Neural cell (in vitro differentiated cells): ENCODE measurements around the gene FASTKD2. TPM values are rescaled to one million over a fixed set of nuclear protein-coding genes. Genes with fewer than 3 reads are reported as not detected.

ENCODE experiments used
- H2AFZ ChIP-seq: fragments of 200-600, 300-800 bp; sonication (generic), shearing (Covaris generic); 2 replicates; pipeline ENCODE4 v1.6.0; 2014; ENCODE audit warnings: low read depth, mild to moderate bottlenecking, antibody characterized with exemption, low read length, moderate library complexity
- H3F3A ChIP-seq: fragments of 200-600 bp; shearing (Covaris generic); 2 replicates; pipeline ENCODE4 v1.6.1; 2016; ENCODE audit warnings: mild to moderate bottlenecking, moderate library complexity, mixed read lengths, antibody characterized with exemption, low read length; ENCODE audit not compliant: insufficient read depth, poor library complexity, severe bottlenecking
- H3K27ac ChIP-seq: fragments of 200-600, 300-800 bp; sonication (generic), shearing (Covaris generic); 2 replicates; pipeline ENCODE4 v1.5.1; 2014; ENCODE audit warnings: mild to moderate bottlenecking, low read length, moderate library complexity
- H3K27me3 ChIP-seq: fragments of 300-800, 200-600 bp; sonication (generic), shearing (Covaris generic); 2 replicates; pipeline ENCODE4 v1.6.0; 2014; ENCODE audit warnings: mild to moderate bottlenecking, low read depth, low read length, moderate library complexity; ENCODE audit not compliant: insufficient read depth
- H3K36me3 ChIP-seq: fragments of 300-800, 200-600 bp; sonication (generic), shearing (Covaris generic); 2 replicates; pipeline ENCODE4 v1.5.1; 2014; ENCODE audit warnings: mild to moderate bottlenecking, antibody characterized with exemption, low read length, moderate library complexity; ENCODE audit not compliant: insufficient read depth
- H3K4me2 ChIP-seq: fragments of 300-800, 200-600 bp; sonication (generic), shearing (Covaris generic); 2 replicates; pipeline ENCODE4 v1.6.0; 2014; ENCODE audit warnings: mild to moderate bottlenecking, low read length
- H3K4me3 ChIP-seq: fragments of 300-800, 200-600 bp; sonication (generic), shearing (Covaris generic); 2 replicates; pipeline ENCODE4 v1.5.1; 2014; ENCODE audit warnings: mild to moderate bottlenecking, low read length, moderate library complexity
- H3K79me2 ChIP-seq: fragments of 200-600 bp; shearing (Covaris generic); replicated peaks from 2 replicates; pipeline ENCODE4 v1.6.0; 2014; ENCODE audit warnings: mild to moderate bottlenecking, low read length, moderate library complexity; ENCODE audit not compliant: insufficient read depth
- H3K9ac ChIP-seq: fragments of 300-800, 200-600 bp; sonication (generic), shearing (Covaris generic); 2 replicates; pipeline ENCODE4 v1.6.1; 2016; ENCODE audit warnings: mild to moderate bottlenecking, low read length, mixed read lengths
- H3K9me2 ChIP-seq: fragments of 200-600 bp; shearing (Covaris generic); 2 replicates; pipeline ENCODE4 v1.6.1; 2016; ENCODE audit warnings: mild to moderate bottlenecking, low read length, mixed read lengths; ENCODE audit not compliant: insufficient read depth
- H3K9me3 ChIP-seq: fragments of 200-600, 300-800 bp; sonication (generic), shearing (Covaris generic); 2 replicates; pipeline ENCODE4 v1.6.1; 2016; ENCODE audit warnings: mild to moderate bottlenecking, mixed run types, low read length, moderate library complexity, mixed read lengths
- H4K20me1 ChIP-seq: fragments of 200-600 bp; shearing (Covaris generic); 2 replicates; pipeline ENCODE4 v1.6.1; 2016; ENCODE audit warnings: mild to moderate bottlenecking, mixed run types; ENCODE audit not compliant: insufficient read depth
- EP300 ChIP-seq: fragments of 450-650 bp; conservative IDR thresholded peaks from 2 replicates; pipeline ENCODE4 v1.6.1; 2014; ENCODE audit warnings: antibody characterized with exemption, mild to moderate bottlenecking, moderate library complexity; ENCODE audit not compliant: poor library complexity, severe bottlenecking
- EZH2 ChIP-seq: fragments of 200-600, 300-800 bp; shearing (Covaris generic), sonication (generic); IDR thresholded peaks from 2 replicates; pipeline ENCODE4 v1.6.1; 2014; ENCODE audit warnings: antibody characterized with exemption, low read length, borderline replicate concordance, mild to moderate bottlenecking; ENCODE audit not compliant: insufficient read depth, poor library complexity, severe bottlenecking
- MXI1 ChIP-seq: fragments of 450-650 bp; conservative IDR thresholded peaks from 2 replicates; pipeline ENCODE4 v1.6.1; 2014; ENCODE audit warnings: antibody characterized with exemption, mild to moderate bottlenecking; ENCODE audit not compliant: poor library complexity, severe bottlenecking
- POLR2AphosphoS5 ChIP-seq: IDR thresholded peaks from 2 replicates; pipeline ENCODE4 v1.6.1; 2012
- RAD21 ChIP-seq: fragments of 450-650 bp; conservative IDR thresholded peaks from 2 replicates; pipeline ENCODE4 v1.6.1; 2014; ENCODE audit warnings: antibody characterized with exemption, mild to moderate bottlenecking, moderate library complexity
- REST ChIP-seq: IDR thresholded peaks from 2 replicates; pipeline ENCODE4 v1.6.1; 2012; ENCODE audit warnings: borderline replicate concordance
- SMC3 ChIP-seq: fragments of 450-650 bp; conservative IDR thresholded peaks from 2 replicates; pipeline ENCODE4 v1.6.1; 2014; ENCODE audit warnings: antibody characterized with exemption, mild to moderate bottlenecking, moderate library complexity; ENCODE audit not compliant: poor library complexity
- TAF1 ChIP-seq: IDR thresholded peaks from 2 replicates; pipeline ENCODE4 v1.6.1; 2012; ENCODE audit warnings: low read depth
- polyA plus RNA-seq: library from polyadenylated mRNA; depleted of rRNA; stranded (reverse); fragments of >200 nt; gene quantifications from 2 replicates; pipeline ENCODE4 v1.2.3, GENCODE V29; 2014
- TF ChIP-seq, protein P1 (sequence below): fragments of 450-650 bp; IDR thresholded peaks from 2 replicates; pipeline ENCODE4 v1.5.1; 2014; ENCODE audit warnings: antibody characterized with exemption, mild to moderate bottlenecking, moderate library complexity; ENCODE audit not compliant: poor library complexity, severe bottlenecking

The FASTKD2 gene
- polyA plus RNA-seq, 1 donor from 2014 or later: 56.1 TPM

DNA sequence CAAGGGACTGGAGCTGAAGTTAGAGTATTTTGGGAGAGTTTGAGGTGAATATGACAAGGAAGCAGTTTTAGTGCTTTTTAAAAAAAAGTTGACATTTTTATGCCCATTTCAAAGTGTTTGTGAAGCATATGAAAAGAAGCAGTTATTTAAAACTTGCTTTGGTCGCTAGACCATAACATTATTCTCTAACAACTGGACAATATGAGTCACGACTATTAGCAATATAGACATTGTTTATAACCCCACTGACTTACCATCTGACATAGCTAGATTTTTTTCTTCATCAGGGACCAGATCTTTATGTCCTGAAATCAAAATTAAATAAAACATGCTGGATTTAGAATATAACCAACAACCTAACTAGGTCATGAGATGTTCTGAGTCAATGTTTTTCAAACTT is 24.6 kb upstream of the FASTKD2 start:
- no peaks in the 10 kb centered on the region for H4K20me1 ChIP-seq
- no peak overlapping the region for H3K27ac ChIP-seq
- no peaks in the 10 kb centered on the region for H3K79me2 ChIP-seq
- H3K27me3 ChIP-seq: no peaks in the 10 kb centered on the region
- H3F3A ChIP-seq: no peaks in the 10 kb centered on the region
- TF ChIP-seq POLR2AphosphoS5 (no peak), RAD21 (no peak), REST (no peak), SMC3 (no peak), TAF1 (no peak), MXI1 (no peak), EP300 (no peak), EZH2 (no peak)
- TF ChIP-seq, protein P1, sequence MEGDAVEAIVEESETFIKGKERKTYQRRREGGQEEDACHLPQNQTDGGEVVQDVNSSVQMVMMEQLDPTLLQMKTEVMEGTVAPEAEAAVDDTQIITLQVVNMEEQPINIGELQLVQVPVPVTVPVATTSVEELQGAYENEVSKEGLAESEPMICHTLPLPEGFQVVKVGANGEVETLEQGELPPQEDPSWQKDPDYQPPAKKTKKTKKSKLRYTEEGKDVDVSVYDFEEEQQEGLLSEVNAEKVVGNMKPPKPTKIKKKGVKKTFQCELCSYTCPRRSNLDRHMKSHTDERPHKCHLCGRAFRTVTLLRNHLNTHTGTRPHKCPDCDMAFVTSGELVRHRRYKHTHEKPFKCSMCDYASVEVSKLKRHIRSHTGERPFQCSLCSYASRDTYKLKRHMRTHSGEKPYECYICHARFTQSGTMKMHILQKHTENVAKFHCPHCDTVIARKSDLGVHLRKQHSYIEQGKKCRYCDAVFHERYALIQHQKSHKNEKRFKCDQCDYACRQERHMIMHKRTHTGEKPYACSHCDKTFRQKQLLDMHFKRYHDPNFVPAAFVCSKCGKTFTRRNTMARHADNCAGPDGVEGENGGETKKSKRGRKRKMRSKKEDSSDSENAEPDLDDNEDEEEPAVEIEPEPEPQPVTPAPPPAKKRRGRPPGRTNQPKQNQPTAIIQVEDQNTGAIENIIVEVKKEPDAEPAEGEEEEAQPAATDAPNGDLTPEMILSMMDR: no peak
- H3K4me2 ChIP-seq: no peak overlapping the region
- no peak overlapping the region for H3K9ac ChIP-seq
- no peaks in the 10 kb centered on the region for H3K36me3 ChIP-seq
- no peak overlapping the region for H2AFZ ChIP-seq
- no peaks in the 10 kb centered on the region for H3K9me3 ChIP-seq
- H3K9me2 ChIP-seq: no peaks in the 10 kb centered on the region
- no peak overlapping the region for H3K4me3 ChIP-seq

GRCh38 chr2:206756816-206757215 is 8.6 kb upstream of the FASTKD2 start:
- no peak for TF ChIP-seq REST
- TF ChIP-seq EZH2: no peak
- TF ChIP-seq TAF1: no peak
- TF ChIP-seq RAD21: no peak

More at GRCh38 chr2:206756816-206757215, 8.6 kb upstream of the FASTKD2 start:
- Histone ChIP-seq H3K79me2 (no peaks in the 10 kb centered on the region), H3K9me3 (no peaks in the 10 kb centered on the region), H3K4me2 (no peak overlapping the region), H3K4me3 (no peak overlapping the region), H3K9ac (no peak overlapping the region), H3K36me3 (no peaks in the 10 kb centered on the region), H3K9me2 (no peaks in the 10 kb centered on the region), H4K20me1 (no peaks in the 10 kb centered on the region), H3K27me3 (no peaks in the 10 kb centered on the region), H3K27ac (no peak overlapping the region), H2AFZ (no peak overlapping the region), H3F3A (no peaks in the 10 kb centered on the region)
